Measurements from ENCODE around the gene HSD17B7. TPM values are rescaled to one million over a fixed set of nuclear protein-coding genes. Genes with fewer than 3 reads are reported as not detected.
"Not testable (repeated sequence)": the region's sequence is repeated elsewhere in the genome, so short reads cannot be mapped to it uniquely, and the experiment has no call there.

The HSD17B7 gene
- 4.9 to 7.8 TPM (median 5.9 TPM) in 3 replicates for total RNA-seq
- long read RNA-seq, transcript HSD17B7-201 (9 exons, 1,190 nt): major isoform, 13 of 14 reads
- long read RNA-seq, partial matches to known transcripts: 0 of 14 reads
- long read RNA-seq, other reads (novel, unspliced or antisense): 1 of 14 reads

GRCh38 chr1:162790303-162790984 lies at the start of gene HSD17B7:
Gene HSD17B7, plus strand, starts transcription at chr1:162790702. Its CDS starts 99 bp downstream, at chr1:162790801.
- not testable (repeated sequence) for H3K36me3 Mint-ChIP-seq (ENCODE audit: low read depth); H3K27me3 Mint-ChIP-seq (ENCODE audit: low read depth); DNase-seq (ENCODE audit: low spot score); H3K9me3 Mint-ChIP-seq (ENCODE audit: low read depth); H3K4me1 Mint-ChIP-seq (ENCODE audit: low read depth)
- peak; percentile 29 for TF ChIP-seq CTCF (IDR thresholded peaks at IDR 0.05)
- H3K27ac Mint-ChIP-seq (ENCODE audit: unreplicated experiment): peak within 1 kb of the TSS; percentile 92
- H3K4me3 Mint-ChIP-seq (ENCODE audit: unreplicated experiment): peak within 1 kb of the TSS; percentile 86

- H3K27me3 Mint-ChIP-seq (ENCODE audit: low read depth): no peaks in the 10 kb centered on the region
- peaks cover 3% of the 10 kb centered on the region for H3K9me3 Mint-ChIP-seq (ENCODE audit: low read depth)
- peaks cover 7% of the 10 kb centered on the region for H3K36me3 Mint-ChIP-seq (ENCODE audit: low read depth)
Observed at GRCh38 chr1:162740755-162741154, 49.7 kb upstream of the HSD17B7 start.

GRCh38 chr1:162741574-162741973 lies 48.9 kb upstream of the HSD17B7 start:
- Mint-ChIP-seq H3K36me3 (ENCODE audit: low read depth) (peaks cover 7% of the 10 kb centered on the region), H3K27me3 (ENCODE audit: low read depth) (no peaks in the 10 kb centered on the region), H3K4me1 (ENCODE audit: low read depth) (no peaks in the 10 kb centered on the region), H3K9me3 (ENCODE audit: low read depth) (peaks cover 3% of the 10 kb centered on the region), H3K4me3 (ENCODE audit: unreplicated experiment) (no peak overlapping the region), H3K27ac (ENCODE audit: unreplicated experiment) (no peak overlapping the region)
- no peak for DNase-seq (ENCODE audit: low spot score)
- no peak for TF ChIP-seq CTCF (IDR thresholded peaks at IDR 0.05)

More at GRCh38 chr1:162740755-162741154, 49.7 kb upstream of the HSD17B7 start:
- no peak overlapping the region for H3K4me3 Mint-ChIP-seq (ENCODE audit: unreplicated experiment)
- no peak for TF ChIP-seq CTCF (IDR thresholded peaks at IDR 0.05)
- no peaks in the 10 kb centered on the region for H3K4me1 Mint-ChIP-seq (ENCODE audit: low read depth)
- DNase-seq (ENCODE audit: low spot score): no peak
- no peak overlapping the region for H3K27ac Mint-ChIP-seq (ENCODE audit: unreplicated experiment)

- not testable (repeated sequence) for DNase-seq (ENCODE audit: low spot score); H3K27me3 Mint-ChIP-seq (ENCODE audit: low read depth); H3K4me1 Mint-ChIP-seq (ENCODE audit: low read depth); H3K4me3 Mint-ChIP-seq (ENCODE audit: unreplicated experiment); H3K27ac Mint-ChIP-seq (ENCODE audit: unreplicated experiment)
- Mint-ChIP-seq H3K9me3 (ENCODE audit: low read depth) (peaks cover 14% of the 10 kb centered on the region), H3K36me3 (ENCODE audit: low read depth) (peaks cover 17% of the 10 kb centered on the region)
Observed at GRCh38 chr1:162746264-162746942, 44.1 kb upstream of the HSD17B7 start.

GRCh38 chr1:162753001-162753658 lies 37.4 kb upstream of the HSD17B7 start:
- DNase-seq (ENCODE audit: low spot score): no peak
- peaks cover 3% of the 10 kb centered on the region for H3K4me1 Mint-ChIP-seq (ENCODE audit: low read depth)
- TF ChIP-seq CTCF (IDR thresholded peaks at IDR 0.05): peak; percentile 24
- peaks cover 3% of the 10 kb centered on the region for H3K36me3 Mint-ChIP-seq (ENCODE audit: low read depth)
- H3K9me3 Mint-ChIP-seq (ENCODE audit: low read depth): peaks cover 5% of the 10 kb centered on the region
- no peak overlapping the region for H3K27ac Mint-ChIP-seq (ENCODE audit: unreplicated experiment)
- no peaks in the 10 kb centered on the region for H3K27me3 Mint-ChIP-seq (ENCODE audit: low read depth)
- H3K4me3 Mint-ChIP-seq (ENCODE audit: unreplicated experiment): no peak overlapping the region
